ENCODE results near the gene ZCCHC7.
"Not testable (repeated sequence)": the region's sequence is repeated elsewhere in the genome, so short reads cannot be mapped to it uniquely, and the experiment has no call there.

Gene ZCCHC7

DNA sequence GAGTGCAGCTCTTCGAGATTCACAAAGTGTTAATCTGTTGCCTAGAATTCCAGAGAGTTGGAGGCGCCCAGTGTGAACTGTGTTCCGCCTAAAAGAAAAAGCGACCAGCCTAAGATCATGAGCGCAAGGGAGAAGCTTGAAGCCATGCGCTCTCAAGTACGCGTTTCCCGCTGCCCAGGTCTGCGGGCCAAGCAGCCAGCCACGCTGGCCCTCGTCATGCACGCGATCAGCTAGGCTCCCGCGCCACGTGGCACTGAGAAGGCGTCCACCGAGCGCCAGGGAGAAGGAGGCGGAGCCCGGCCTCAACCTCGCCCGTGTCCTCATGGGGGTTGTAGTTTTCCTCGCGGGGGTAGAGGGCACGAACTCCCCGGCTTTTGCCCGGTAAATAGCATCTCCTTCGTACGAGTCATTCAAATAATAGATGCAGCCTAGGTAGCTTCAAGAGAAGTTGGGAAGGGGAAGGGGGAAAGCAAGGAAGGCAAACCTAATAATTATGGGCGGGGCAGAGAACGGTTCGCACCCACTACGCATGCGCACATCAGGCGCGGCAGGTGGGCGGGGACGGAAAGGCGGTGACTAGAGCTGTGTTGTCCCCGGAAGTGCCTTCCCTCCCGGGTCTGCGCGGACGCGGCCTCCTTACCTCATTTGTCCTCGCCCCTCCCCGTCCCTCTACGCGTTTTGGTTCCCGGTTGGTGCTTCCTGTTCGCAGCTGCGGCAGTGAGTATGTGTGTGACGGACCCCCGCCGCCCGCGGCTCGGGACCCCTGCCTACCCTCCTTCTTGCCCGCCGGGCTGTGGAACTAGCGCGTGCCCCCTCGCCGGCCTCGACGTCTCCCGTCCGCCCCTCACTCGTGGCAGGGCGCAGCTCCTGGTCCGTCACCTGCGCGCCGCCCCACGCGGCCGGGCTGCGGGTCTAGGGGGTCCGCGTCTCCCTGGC, at the start of gene ZCCHC7:
ZCCHC7 (plus strand) TSS at position 668 of the 936 bp plus-strand sequence.
- peak; percentile 96 to 97 for DNase-seq

DNA sequence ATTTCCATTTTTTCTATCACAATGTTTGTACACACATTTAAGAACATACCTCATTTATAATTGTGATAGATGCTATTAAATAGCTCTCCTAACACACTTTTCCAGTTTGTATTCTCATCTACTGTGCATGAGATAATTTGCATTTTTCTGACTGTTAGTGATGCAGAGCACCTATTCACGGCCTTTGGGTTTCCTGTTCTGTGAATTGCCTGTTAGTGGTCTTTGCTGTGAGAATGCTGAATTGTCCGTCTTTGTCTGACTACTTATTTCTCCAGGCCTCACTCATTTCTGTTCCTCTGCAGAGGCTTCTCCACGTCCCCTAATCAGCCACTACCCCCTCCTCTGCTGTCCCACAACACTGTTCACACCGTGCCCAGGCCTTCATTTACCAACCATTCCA, 45.6 kb upstream of the ZCCHC7 start:
- DNase-seq = not testable (repeated sequence)

DNA sequence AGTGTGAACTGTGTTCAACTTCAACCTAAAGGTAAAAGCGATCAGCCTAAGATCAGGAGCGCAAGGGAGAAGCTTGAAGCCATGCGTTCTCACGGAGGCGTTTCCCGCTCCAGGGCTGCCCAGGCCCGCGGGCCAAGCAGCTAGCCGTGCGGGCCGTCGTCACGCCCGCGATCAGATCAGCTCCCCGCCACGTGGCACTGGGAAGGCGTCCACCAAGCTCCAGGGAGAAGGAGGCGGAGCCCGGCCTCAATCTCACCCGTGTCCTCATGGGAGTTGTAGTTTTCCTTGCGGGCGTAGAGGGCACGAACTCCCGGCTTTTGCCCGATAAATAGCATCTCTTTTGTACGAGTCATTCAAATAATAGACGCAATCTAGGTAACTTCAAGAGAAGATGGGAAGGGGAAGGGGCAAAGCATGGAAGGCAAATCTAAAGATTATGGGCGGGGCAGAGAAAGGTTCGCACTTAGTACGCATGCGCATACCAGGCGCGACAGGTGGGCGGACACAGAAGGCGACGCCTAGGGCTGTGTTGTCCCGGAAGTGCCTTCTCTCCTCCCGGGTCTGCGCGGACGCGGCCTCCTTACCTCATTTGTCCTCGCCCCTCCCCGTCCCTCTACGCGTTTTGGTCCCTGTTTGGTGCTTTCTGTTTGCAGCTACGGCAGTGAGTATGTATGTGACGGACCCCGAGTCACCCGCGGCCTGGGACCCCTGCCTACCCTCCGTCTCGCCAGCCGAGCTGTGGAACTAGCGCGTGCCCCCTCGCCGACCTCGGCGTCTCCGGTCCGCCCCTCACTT, 40.8 kb upstream of the ZCCHC7 start:
- DNase-seq = peak; percentile 90 to 93

DNA sequence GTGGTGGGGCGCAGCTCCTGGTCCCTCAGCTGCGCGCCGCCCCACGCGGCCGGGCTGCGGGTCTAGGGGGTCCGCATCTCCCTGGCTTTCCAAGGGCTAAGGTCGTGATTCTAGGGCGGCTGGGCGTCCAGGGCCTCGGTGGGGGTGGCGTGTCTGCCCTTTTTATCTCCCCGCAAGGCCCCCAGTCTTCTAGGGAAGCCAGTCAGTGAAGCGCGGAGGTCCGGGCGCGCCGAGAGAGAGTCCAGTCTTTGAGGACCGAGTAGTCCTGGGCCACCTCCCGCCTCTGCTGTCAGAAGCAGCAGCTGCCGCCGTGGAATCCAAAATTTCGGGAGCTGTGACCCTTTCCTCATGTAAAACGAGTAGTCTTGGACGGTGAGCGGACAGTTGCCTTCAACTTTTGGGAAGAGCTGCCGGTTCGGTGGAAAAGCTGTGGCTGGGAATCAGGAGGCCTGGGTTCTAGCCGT, 40.2 kb upstream of the ZCCHC7 start:
- not testable (repeated sequence) for DNase-seq

DNA sequence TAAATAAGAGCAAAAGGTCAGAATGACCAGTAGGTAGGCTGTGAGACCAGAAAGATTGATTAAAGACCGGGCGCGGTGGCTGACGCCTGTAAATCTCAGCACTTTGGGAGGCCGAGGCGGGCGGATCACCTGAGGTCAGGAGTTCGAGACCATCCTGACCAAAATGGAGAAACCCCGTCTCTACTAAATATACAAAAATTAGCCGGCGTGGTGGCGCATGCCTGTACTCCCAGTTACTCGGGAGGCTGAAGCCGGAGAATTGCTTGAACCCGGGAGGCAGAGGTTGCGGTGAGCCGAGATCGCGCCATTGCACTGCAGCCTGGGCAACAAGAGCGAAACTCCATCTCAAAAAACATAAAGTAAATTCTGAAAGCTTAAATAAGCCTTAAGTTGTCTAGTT, 38.9 kb upstream of the ZCCHC7 start:
- not testable (repeated sequence) for DNase-seq

DNA sequence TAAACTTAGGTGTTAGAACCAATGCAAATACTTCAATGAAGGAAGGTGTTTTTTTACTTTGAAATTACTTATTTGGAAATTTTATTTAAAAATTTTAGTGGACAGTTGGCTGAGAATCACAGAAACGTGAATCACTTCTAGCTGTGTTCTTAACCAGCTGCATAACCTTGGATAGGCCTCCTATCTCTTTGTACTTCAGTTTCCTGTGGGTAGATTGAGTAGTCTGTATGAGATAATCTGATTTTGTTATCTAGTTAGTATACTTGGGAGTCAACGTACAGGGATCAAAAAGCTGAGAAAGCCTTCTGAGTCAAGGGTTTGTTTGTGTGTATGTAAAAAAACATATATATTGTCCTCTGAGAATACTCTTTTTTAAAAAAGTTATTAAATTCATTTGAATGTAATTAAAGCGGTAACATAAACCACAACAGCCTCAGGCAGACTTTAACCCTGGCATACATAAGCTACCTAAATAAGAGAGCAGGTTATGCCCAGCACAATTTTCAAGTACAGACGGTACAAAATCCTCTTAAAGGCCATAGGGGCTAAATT, 38.1 kb upstream of the ZCCHC7 start:
- DNase-seq = no peak

DNA sequence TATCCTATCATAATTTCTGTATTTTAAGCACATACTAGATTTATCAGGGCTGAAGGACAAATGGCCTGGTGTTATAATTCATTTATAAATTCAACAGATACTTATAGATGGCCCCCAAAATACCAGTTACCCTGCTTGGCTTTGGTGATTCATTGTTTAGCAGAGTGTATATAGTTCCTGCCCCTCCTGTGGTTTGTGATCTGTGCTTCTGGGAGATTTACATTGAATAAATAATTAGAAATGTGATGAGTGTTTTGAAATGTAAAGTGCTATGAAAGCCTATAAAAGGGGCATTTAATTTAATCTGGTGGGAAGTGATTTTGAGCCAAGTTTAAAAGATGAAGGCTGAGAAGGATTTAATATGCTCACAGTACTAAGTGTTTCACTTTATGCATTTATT, 36.7 kb upstream of the ZCCHC7 start:
- no peak for DNase-seq

DNA sequence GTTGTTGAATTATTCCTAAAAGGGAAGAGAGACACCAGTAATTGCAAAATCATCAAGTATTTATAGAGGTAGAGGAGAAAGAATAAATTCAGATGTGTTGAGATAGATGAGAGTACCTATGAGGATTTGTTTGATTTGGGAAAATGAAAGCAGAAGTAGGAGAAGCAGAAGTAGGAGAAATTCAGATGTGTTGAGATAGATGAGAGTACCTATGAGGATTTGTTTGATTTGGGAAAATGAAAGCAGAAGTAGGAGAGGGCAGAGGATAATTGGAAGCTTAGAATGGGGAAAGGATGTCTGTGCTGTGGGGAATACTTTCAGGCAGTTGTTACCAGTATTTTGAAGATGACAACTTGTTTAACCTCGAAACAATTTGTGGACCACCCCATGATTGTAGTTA, 35.1 kb upstream of the ZCCHC7 start:
- DNase-seq = no peak

DNA sequence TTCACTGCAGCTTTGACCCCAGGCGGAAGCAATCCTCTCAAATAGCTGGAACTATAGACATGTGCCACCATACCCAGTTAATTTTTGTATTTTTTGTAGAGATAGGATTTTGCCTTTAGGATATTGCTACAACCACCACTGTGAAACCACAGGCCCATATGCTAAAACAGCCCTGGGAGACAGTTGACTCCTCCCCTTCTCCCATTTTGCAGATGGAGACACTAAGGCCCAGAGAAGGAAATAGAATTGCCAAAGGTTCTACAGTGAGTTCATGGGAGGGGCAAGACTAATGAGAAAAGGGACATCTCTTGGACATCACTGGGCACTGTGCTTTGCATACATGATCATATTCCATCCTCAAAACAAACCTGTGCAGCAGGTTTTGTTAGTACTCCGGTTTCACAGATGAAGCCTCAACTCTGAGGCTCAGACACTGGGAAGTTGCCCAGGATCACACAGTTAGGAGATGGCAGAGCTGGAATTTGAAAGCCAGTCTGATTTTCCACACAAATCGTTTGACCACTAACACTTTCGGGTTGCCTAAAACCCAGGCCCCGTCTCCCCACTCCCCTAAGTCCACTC, 27.6 kb upstream of the ZCCHC7 start:
- DNase-seq = not testable (repeated sequence)

DNA sequence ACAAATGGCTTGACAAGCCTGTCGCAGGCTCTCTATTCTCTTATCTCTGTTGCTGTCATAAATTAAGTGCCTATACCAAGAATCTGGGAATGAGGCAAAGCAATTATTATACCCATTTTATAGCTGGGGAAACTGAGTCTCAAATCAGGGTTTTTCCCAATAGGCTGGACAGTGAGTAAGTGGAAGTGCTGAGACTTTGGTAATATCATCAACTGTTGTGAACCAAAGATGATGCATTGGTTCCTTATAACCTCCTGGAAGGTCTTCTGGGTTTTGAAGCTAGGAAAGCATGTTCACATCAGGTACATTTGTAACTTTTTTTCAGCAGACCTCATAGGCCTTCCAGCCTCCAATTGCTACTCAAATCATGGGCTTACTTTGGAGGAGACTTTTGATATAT, 25.6 kb upstream of the ZCCHC7 start:
- no peak for DNase-seq

DNA sequence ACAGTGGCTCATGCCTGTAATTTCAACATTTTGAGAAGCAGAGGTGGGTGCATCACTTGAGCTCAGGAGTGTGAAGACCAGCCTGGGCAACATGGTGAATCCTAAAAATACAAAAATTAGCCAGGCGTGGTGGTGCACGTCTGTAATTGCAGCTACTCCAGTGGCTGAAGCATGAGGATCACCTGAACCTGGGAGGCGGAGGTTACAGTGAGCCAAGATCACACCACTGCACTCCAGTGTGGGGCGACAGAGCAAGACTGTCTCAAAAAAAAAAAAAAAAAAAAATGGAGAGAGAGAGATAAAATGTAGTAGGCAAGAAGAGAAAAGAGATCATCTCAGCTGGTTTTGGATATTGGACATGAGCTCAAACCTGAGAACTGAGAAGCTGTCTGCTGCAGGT, 23.7 kb upstream of the ZCCHC7 start:
- DNase-seq = no peak

DNA sequence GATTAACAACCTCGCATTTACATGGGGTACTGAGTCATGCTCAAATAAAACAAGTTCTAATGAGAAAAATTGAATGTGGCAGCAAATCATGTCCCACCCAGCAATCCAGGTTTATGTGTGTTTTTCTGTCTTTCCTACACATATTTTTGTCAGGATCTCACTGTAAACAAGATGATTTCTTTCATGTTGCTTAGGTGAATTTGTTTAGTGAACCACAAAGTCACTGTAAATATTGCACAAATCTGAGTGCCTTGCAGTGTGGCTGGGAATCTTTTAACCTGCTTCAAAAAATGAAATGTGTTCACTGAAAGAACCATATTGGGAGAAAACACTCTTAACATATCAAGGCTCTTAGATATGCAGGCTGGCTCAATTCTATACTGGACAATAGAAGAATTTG, 23.1 kb upstream of the ZCCHC7 start:
- DNase-seq = no peak

DNA sequence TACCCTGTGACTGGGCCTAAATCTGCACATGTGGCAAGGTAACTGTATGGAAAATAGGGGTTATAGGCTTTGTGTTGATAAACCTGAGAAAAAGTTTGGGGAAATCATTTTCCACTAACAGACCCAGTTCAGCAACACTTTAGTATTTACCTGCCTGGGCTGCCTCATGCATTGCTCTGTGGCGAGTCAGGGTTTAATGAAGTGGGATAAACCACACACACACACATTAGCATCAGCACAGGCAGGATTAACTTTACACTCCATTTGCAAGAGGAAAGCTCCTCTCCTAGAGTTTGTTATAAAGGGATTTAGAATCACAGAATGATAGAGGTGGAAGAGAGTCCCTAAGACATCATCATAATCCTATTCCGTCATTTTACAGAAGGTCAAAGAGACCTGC, 20.0 kb upstream of the ZCCHC7 start:
- DNase-seq = no peak

DNA sequence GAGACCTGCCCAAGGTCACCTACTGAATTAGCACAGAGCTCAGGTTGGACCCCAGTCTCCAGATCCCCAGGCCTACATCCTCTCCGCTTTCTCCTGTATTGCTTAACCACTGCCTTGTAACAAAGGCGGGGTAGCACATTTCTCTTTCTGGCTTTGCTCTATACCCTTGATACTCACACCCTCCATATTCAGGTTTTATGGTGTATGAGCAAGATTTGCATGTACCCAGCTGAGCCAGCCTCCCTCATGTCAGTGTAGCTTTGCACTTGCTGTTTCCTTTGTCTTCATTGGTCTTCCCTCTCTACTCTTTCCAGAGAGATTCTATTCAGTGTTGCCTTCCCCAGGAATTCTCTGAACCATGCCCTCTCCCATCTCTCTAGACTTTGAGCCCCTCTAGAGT, 19.6 kb upstream of the ZCCHC7 start:
- DNase-seq = no peak

DNA sequence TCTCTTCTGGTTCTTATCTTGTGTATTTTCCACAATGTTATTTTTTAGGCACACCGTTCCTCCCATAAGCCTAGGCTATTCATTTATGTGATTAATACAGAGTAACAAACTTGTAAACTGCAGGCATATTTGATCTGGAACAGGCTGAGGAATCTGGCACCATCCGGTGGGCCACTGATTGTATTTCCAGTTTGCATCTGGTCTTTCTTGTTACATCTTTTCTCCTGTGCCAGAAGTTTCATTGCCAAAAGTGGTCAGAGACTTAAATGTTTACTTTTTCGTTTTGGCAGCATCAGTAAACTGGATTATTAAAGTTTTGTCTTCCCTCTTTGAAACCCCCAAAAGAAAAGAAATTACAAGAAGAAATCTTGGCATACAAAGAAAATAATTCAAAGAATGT, 17.9 kb upstream of the ZCCHC7 start:
- DNase-seq = no peak

DNA sequence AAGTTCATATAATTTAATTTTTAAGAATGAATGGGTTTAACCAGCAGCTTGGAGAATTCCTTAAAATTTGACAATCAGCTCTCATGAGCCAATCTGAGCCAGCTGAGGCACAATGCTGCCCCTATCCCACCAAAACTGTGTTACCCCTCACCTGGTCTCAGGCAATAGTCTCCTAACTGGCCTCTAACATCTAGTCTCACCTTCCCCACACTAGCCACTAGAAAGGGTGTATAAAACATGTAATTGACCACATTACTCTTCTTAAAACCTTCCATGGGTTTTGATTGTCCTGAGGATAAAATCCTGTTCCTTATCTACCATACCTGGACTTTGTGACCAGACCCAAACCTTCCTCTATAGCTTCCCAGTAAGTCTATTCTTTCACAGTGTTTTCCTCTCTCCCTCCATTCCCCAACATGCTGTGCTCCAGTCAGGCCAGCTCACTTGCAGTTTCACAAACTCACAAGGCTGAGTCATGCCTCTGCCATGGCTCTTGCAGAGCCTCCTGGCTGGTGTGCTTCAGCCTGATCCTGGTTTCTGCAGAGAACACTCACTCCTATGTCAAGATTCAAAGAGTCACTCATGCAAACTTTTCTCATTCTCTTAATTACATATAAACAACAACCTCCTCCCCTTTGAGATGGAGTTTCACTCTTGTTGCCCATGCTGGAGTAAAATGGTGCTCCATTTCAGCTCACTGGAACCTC, 16.0 kb upstream of the ZCCHC7 start:
- no peak for DNase-seq

DNA sequence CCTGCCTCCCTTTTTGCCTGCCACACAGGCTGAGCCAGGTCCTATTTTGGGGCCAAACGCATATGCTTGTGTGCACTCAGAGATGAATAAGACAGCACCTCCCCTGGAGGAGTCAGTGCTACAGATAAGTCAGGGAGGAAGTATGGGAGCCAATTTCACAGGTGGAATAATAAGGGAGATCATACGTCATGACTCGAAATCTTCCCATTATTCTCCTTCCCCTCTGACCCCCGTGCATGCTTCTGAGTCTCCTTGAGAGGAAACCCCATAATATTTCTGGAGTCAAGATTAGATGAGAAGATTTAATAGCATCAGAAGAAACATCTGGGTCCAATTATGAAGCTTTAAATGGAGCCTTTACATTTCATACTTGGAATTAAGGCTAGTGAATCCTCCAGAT, 15.1 kb upstream of the ZCCHC7 start:
- DNase-seq = no peak

DNA sequence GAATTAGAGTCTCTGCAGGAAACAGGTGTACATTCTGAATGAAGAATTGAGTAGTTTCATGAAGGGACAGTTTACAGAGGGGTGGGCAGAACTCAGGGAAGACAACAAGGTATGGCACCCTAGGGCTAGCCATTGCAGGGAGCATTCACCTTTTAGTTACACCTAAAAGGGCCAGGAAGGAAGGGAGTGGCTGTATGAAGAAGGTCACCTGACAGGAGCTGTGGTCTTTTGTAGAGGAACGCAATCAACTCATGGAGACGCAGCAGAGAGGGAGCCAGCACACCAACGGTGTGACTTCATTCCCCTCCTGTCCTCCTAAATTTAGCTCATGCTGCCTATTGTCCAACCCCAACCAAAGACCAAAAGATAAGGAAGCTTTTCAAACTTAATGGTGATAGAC, 12.7 kb upstream of the ZCCHC7 start:
- DNase-seq = no peak

DNA sequence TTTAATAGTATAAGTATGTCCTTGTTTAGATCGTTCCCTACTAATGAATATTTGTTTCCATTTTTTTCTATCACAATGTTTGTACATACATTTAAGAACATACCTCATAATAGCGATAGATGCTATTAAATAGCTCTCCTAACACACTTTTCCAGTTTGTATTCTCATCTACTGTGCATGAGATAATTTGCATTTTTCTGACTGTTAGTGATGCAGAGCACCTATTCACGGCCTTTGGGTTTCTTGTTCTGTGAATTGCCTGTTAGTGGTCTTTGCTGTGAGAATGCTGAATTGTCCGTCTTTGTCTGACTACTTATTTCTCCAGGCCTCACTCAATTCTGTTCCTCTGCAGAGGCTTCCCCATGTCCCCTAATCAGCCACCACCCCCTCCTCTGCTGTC, 5.9 kb upstream of the ZCCHC7 start:
- DNase-seq = not testable (repeated sequence)

DNA sequence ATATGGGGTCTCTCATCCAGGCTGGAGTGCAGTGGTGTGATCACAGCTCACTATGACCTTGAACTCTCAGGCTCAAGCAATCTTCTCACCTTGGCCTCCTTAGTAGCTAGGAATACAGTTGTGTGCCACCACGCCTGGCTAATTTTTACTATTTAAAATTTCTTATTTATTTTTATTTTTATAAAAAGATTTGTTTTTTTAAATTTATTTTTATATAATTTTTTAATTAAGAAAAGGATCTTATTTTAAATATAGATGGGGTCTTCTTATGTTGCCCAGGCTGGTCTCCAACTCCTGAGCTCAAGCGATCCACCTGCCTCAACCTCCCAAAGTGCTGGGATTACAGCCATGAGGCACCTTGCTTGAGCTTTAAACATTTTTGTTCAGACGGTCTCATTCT, 2.4 kb upstream of the ZCCHC7 start:
- no peak for DNase-seq

DNA sequence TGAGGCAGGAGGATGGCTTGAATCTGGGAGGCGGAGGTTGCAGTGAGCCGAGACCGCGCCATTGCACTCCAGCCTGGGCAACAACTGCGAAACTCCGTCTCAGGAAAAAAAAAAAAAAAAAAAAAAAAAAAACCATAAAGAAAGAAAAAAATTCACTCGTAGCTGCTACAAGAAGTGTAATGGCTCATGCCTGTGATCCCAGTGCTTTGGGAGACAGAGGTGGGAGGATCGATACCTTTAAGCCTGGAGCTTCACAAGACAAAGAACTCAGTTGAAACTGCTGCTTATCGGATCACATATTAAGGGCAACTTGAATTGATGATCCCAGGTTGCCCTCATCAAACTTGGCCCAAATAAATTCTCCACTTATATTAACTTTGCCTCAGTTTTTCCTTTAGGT, 1.0 kb upstream of the ZCCHC7 start:
- DNase-seq = no peak

DNA sequence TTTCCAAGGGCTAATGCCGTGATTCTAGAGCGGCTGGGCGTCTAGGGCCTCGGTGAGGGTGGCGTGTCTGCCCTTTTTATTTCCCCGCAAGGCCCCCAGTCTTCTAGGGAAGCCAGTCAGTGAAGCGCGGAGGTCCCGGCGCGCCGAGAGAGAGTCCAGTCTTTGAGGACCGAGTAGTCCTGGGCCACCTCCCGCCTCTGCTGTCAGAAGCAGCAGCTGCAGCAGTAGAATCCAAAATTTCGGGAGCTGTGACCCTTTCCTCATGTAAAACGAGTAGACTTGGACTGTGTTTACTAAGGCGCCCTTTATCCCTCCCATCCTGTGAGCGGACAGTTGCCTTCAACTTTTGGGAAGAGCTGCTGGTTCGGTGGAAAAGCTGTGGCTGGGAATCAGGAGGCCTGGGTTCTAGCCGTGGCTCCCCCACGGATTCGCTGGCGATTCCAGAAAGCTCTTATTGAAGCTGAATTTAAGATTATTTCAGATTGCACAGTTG, 515 bp downstream of the ZCCHC7 start:
- DNase-seq = not testable (repeated sequence)
